SK-N-MC (cell line): ENCODE measurements around the gene OMD.

Experiments
- FOXP2 ChIP-seq: optimal IDR thresholded peaks from 2 replicates; pipeline ENCODE3; 2011; ENCODE audit warnings: mild to moderate bottlenecking, moderate library complexity; ENCODE audit not compliant: insufficient read depth; ENCODE audit errors: extremely low read length, control extremely low read depth
- POLR2AphosphoS5 ChIP-seq: IDR thresholded peaks from 2 replicates; pipeline ENCODE4 v1.6.1; 2012; ENCODE audit warnings: mild to moderate bottlenecking, low read depth, low read length, borderline replicate concordance

DNA sequence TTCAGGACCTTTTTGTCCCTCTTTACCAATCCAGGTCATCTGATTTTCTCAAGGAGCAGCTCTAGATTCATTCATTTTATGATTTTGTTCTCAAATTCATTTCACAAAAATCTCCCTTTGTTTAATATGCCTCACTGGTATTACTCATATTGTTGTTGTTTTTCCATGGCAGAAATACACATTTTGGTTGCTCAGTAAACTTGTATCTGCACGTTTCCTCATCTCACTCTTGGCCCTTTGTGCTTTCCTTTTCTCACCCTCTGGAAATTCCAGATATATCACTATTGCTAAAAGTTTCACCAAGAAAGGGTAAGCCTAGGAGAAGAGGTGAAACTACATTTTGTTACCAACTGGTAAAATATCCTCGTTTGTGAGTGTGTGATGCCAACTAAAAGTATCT, 43.2 kb upstream of the OMD start:
- no peak for TF ChIP-seq POLR2AphosphoS5
- TF ChIP-seq FOXP2, result no peak
